ENCODE results near the gene NPSR1. TPM values are rescaled to one million over a fixed set of nuclear protein-coding genes. Genes with fewer than 3 reads are reported as not detected.
"Not testable (repeated sequence)": the region's sequence is repeated elsewhere in the genome, so short reads cannot be mapped to it uniquely, and the experiment has no call there.

Gene NPSR1
- total RNA-seq, 3 donors from 2014 or later (not counting 1 experiment from before 2014, with no cell fraction given) = not detected

GRCh38 chr7:34807548-34808340 is 149.7 kb downstream of the NPSR1 start:
- Mint-ChIP-seq H3K27me3 (ENCODE audit: low read depth in 2 of 2) (peaks cover 7 to 14% of the 10 kb centered on the region in 2 donors), H3K36me3 (no peaks in the 10 kb centered on the region), H3K4me1 (no peaks in the 10 kb centered on the region), H3K9me3 (peaks cover 0 to 9% of the 10 kb centered on the region in 2 donors), H3K27ac (no peak overlapping the region), H3K4me3 (no peak overlapping the region)
- Histone ChIP-seq H3K27me3 (ENCODE audit: control insufficient read depth, insufficient read depth, low read length) (no peaks in the 10 kb centered on the region), H3K4me3 (ENCODE audit: low read length) (no peak overlapping the region), H3K36me3 (ENCODE audit: control insufficient read depth, insufficient read depth, low read length) (no peaks in the 10 kb centered on the region), H3K27ac (ENCODE audit: low read length) (no peak overlapping the region), H3K9me3 (ENCODE audit: control insufficient read depth, insufficient read depth, low read length) (no peaks in the 10 kb centered on the region), H3K4me1 (ENCODE audit: control insufficient read depth, insufficient read depth, low read length) (no peaks in the 10 kb centered on the region)
- ATAC-seq = no peak
- DNase-seq = no peak
- intact Hi-C loops (cut with micrococcal nuclease) = no loop called here
- 77% methylated on average over 3 of the region's 7 CpGs for WGBS (ENCODE audit: insufficient coverage)
- TF ChIP-seq CTCF (IDR thresholded peaks at IDR 0.05) = no peak

- H3K36me3 ChIP-seq (ENCODE audit: control insufficient read depth, insufficient read depth, low read length); H3K9me3 Mint-ChIP-seq; ATAC-seq; intact Hi-C loops (cut with micrococcal nuclease); H3K36me3 Mint-ChIP-seq; H3K27me3 ChIP-seq (ENCODE audit: control insufficient read depth, insufficient read depth, low read length); H3K4me1 ChIP-seq (ENCODE audit: control insufficient read depth, insufficient read depth, low read length); H3K4me3 ChIP-seq (ENCODE audit: low read length); DNase-seq; H3K4me1 Mint-ChIP-seq; H3K9me3 ChIP-seq (ENCODE audit: control insufficient read depth, insufficient read depth, low read length); H3K27ac Mint-ChIP-seq; H3K4me3 Mint-ChIP-seq; H3K27ac ChIP-seq (ENCODE audit: low read length): not testable (repeated sequence)
- WGBS (ENCODE audit: insufficient coverage) = 80% methylated on average over 7 of the region's 7 CpGs
- H3K27me3 Mint-ChIP-seq (ENCODE audit: low read depth in 2 of 2) = peaks cover 9 to 12% of the 10 kb centered on the region in 2 donors
Measured at GRCh38 chr7:34814203-34814842, 156.3 kb downstream of the NPSR1 start.

- Histone ChIP-seq H3K27ac (ENCODE audit: low read length) (no peak overlapping the region), H3K36me3 (ENCODE audit: control insufficient read depth, insufficient read depth, low read length) (no peaks in the 10 kb centered on the region), H3K4me3 (ENCODE audit: low read length) (no peak overlapping the region), H3K9me3 (ENCODE audit: control insufficient read depth, insufficient read depth, low read length) (no peaks in the 10 kb centered on the region), H3K4me1 (ENCODE audit: control insufficient read depth, insufficient read depth, low read length) (no peaks in the 10 kb centered on the region), H3K27me3 (ENCODE audit: control insufficient read depth, insufficient read depth, low read length) (no peaks in the 10 kb centered on the region)
- DNase-seq = no peak
- no peaks in the 10 kb centered on the region for H3K4me1 Mint-ChIP-seq
- no peaks in the 10 kb centered on the region for H3K9me3 Mint-ChIP-seq
- H3K27me3 Mint-ChIP-seq (ENCODE audit: low read depth in 2 of 2) = peaks cover 3 to 9% of the 10 kb centered on the region in 2 donors
- intact Hi-C loops (cut with micrococcal nuclease) = no loop called here
- 88% methylated on average over 15 of the region's 16 CpGs for WGBS (ENCODE audit: insufficient coverage)
- no peak overlapping the region for H3K27ac Mint-ChIP-seq
- no peak for TF ChIP-seq CTCF (IDR thresholded peaks at IDR 0.05)
- no peak overlapping the region for H3K4me3 Mint-ChIP-seq
- H3K36me3 Mint-ChIP-seq = no peaks in the 10 kb centered on the region
- no peak for ATAC-seq
Measured at GRCh38 chr7:34821932-34822558, 164.0 kb downstream of the NPSR1 start.

- Histone ChIP-seq H3K4me3 (ENCODE audit: low read length) (no peak overlapping the region), H3K27ac (ENCODE audit: low read length) (no peak overlapping the region), H3K9me3 (ENCODE audit: control insufficient read depth, insufficient read depth, low read length) (no peaks in the 10 kb centered on the region), H3K36me3 (ENCODE audit: control insufficient read depth, insufficient read depth, low read length) (no peaks in the 10 kb centered on the region), H3K27me3 (ENCODE audit: control insufficient read depth, insufficient read depth, low read length) (no peaks in the 10 kb centered on the region), H3K4me1 (ENCODE audit: control insufficient read depth, insufficient read depth, low read length) (no peaks in the 10 kb centered on the region)
- WGBS (ENCODE audit: insufficient coverage) = 67% methylated on average over 4 of the region's 7 CpGs
- Mint-ChIP-seq H3K4me3 (no peak overlapping the region), H3K27ac (no peak overlapping the region), H3K27me3 (ENCODE audit: low read depth in 2 of 2) (peaks cover 3 to 9% of the 10 kb centered on the region in 2 donors), H3K9me3 (no peaks in the 10 kb centered on the region), H3K4me1 (no peaks in the 10 kb centered on the region), H3K36me3 (no peaks in the 10 kb centered on the region)
- DNase-seq (peak; percentile 26 to 63), ATAC-seq (peak in 1 of 3 donors; percentile 53)
- peak; percentile 93 for TF ChIP-seq CTCF (IDR thresholded peaks at IDR 0.05)
- intact Hi-C loops (cut with micrococcal nuclease) = loop anchor here (1.0 kb wide), 1 partner anchor 714 kb away; no protein-coding TSS in a partner anchor
Measured at GRCh38 chr7:34823650-34824258, 165.7 kb downstream of the NPSR1 start.
